H9 (cell line): Measurements from ENCODE around the gene TMA7. TPM values are rescaled to one million over a fixed set of nuclear protein-coding genes. Genes with fewer than 3 reads are reported as not detected.

Source experiments
- DNase-seq: peaks from one replicate; pipeline ENCODE4 v3.0.0-alpha.2; 2017
- H2AFZ ChIP-seq: one replicate; pipeline ENCODE4 v1.6.1; 2013; ENCODE audit warnings: mild to moderate bottlenecking, low read length, control low read depth, moderate library complexity
- H2AK5ac ChIP-seq: 2 replicates; pipeline ENCODE4 v1.6.1; 2013; ENCODE audit warnings: low read length, control low read depth, mixed read lengths; ENCODE audit not compliant: insufficient read length
- H2BK120ac ChIP-seq: one replicate; pipeline ENCODE4 v1.6.1; 2013; ENCODE audit warnings: low read depth, mild to moderate bottlenecking, low read length, control low read depth, inconsistent platforms; ENCODE audit not compliant: poor library complexity, severe bottlenecking
- H2BK12ac ChIP-seq: 2 replicates; pipeline ENCODE4 v1.6.1; 2013; ENCODE audit warnings: low read length, control low read depth, mixed read lengths, low read depth; ENCODE audit not compliant: insufficient read length
- H2BK15ac ChIP-seq: 2 replicates; pipeline ENCODE4 v1.6.1; 2013; ENCODE audit warnings: low read depth, low read length, control low read depth
- H2BK20ac ChIP-seq: one replicate; pipeline ENCODE4 v1.6.1; 2013; ENCODE audit warnings: low read depth, mild to moderate bottlenecking, low read length, control low read depth, inconsistent platforms; ENCODE audit not compliant: poor library complexity, severe bottlenecking
- H2BK5ac ChIP-seq: 2 replicates; pipeline ENCODE4 v1.6.1; 2013; ENCODE audit warnings: low read length, control low read depth, mixed read lengths; ENCODE audit not compliant: insufficient read length
- H3K14ac ChIP-seq: 2 replicates; pipeline ENCODE4 v1.6.1; 2013; ENCODE audit warnings: low read length, control low read depth; ENCODE audit not compliant: insufficient read depth
- H3K18ac ChIP-seq: 2 replicates; pipeline ENCODE4 v1.6.1; 2013; ENCODE audit warnings: low read depth, mild to moderate bottlenecking, mixed read lengths, low read length, control low read depth; ENCODE audit not compliant: insufficient read length
- H3K23ac ChIP-seq: 2 replicates; pipeline ENCODE4 v1.6.1; 2013; ENCODE audit warnings: low read length, control low read depth, mixed read lengths, low read depth; ENCODE audit not compliant: insufficient read length
- H3K23me2 ChIP-seq: 2 replicates; pipeline ENCODE4 v1.6.1; 2013; ENCODE audit warnings: low read depth, mild to moderate bottlenecking, mixed read lengths, low read length, control low read depth; ENCODE audit not compliant: insufficient read length, poor library complexity, severe bottlenecking
- H3K27ac ChIP-seq: 2 replicates; pipeline ENCODE4 v1.5.1; 2013; ENCODE audit warnings: low read length, control low read depth, mixed read lengths, low read depth; ENCODE audit not compliant: insufficient read length
- H3K27me3 ChIP-seq: 2 replicates; pipeline ENCODE4 v1.6.1; 2013; ENCODE audit warnings: low read length, control low read depth, inconsistent platforms; ENCODE audit not compliant: insufficient read depth
- H3K4ac ChIP-seq: 2 replicates; pipeline ENCODE4 v1.6.1; 2013; ENCODE audit warnings: low read depth, mild to moderate bottlenecking, control low read depth, inconsistent platforms, low read length, moderate library complexity
- H3K4me1 ChIP-seq: 2 replicates; pipeline ENCODE4 v1.6.1; 2013; ENCODE audit warnings: low read length, control low read depth, inconsistent platforms; ENCODE audit not compliant: insufficient read depth
- H3K4me2 ChIP-seq: 2 replicates; pipeline ENCODE4 v1.6.1; 2013; ENCODE audit warnings: low read length, control low read depth, mixed read lengths; ENCODE audit not compliant: insufficient read length, insufficient read depth
- H3K56ac ChIP-seq: 2 replicates; pipeline ENCODE4 v1.6.1; 2013; ENCODE audit warnings: low read depth, mild to moderate bottlenecking, mixed read lengths, low read length, control low read depth; ENCODE audit not compliant: insufficient read length
- H3K79me1 ChIP-seq: 2 replicates; pipeline ENCODE4 v1.6.1; 2013; ENCODE audit warnings: low read depth, mild to moderate bottlenecking, moderate library complexity, low read length, control low read depth, inconsistent platforms; ENCODE audit not compliant: insufficient read depth, poor library complexity, severe bottlenecking
- H3K79me2 ChIP-seq: 2 replicates; pipeline ENCODE4 v1.6.1; 2013; ENCODE audit warnings: low read length, control low read depth, inconsistent platforms; ENCODE audit not compliant: insufficient read depth
- H3K9ac ChIP-seq: 2 replicates; pipeline ENCODE4 v1.6.1; 2013; ENCODE audit warnings: low read length, control low read depth, mixed read lengths; ENCODE audit not compliant: insufficient read length; ENCODE audit errors: extremely low read depth
- H3K9me3 ChIP-seq: one replicate; pipeline ENCODE4 v1.6.1; 2013; ENCODE audit warnings: low read depth, low read length, inconsistent platforms; ENCODE audit not compliant: control insufficient read depth
- H3T11ph ChIP-seq: one replicate; pipeline ENCODE4 v1.6.1; 2013; ENCODE audit warnings: mild to moderate bottlenecking, low read length, control low read depth, inconsistent platforms
- H4K20me1 ChIP-seq: one replicate; pipeline ENCODE4 v1.6.1; 2013; ENCODE audit not compliant: control insufficient read depth, insufficient read length, insufficient read depth
- H4K5ac ChIP-seq: 2 replicates; pipeline ENCODE4 v1.6.1; 2013; ENCODE audit warnings: low read depth, mild to moderate bottlenecking, mixed read lengths, low read length, control low read depth; ENCODE audit not compliant: insufficient read length
- H4K8ac ChIP-seq: replicated peaks from 2 replicates; pipeline ENCODE4 v1.6.1; 2013; ENCODE audit warnings: low read length, control low read depth, mixed read lengths, low read depth; ENCODE audit not compliant: insufficient read length
- H4K91ac ChIP-seq: 2 replicates; pipeline ENCODE4 v1.6.1; 2013; ENCODE audit warnings: low read depth, mild to moderate bottlenecking, moderate library complexity, mixed read lengths, low read length, control low read depth; ENCODE audit not compliant: insufficient read length
- H3K27ac Mint-ChIP-seq, 3 experiments: 2 replicates in 2 of 3; 3 replicates in 1 of 3; pipeline ENCODE4 v1.8.0; 2020 to 2021; ENCODE audit warnings: mixed read lengths in 3 of 3, mild to moderate bottlenecking in 1 of 3, moderate library complexity in 1 of 3
- H3K27me3 Mint-ChIP-seq: 2 replicates; pipeline ENCODE4 v1.8.0; 2021; ENCODE audit warnings: low read depth, mild to moderate bottlenecking, moderate library complexity, mixed read lengths
- H3K36me3 Mint-ChIP-seq, 3 experiments: 2 replicates in 2 of 3; 3 replicates in 1 of 3; pipeline ENCODE4 v1.8.0; 2020 to 2021; ENCODE audit warnings: low read depth in 3 of 3, mixed read lengths in 3 of 3; ENCODE audit not compliant: insufficient read depth in 1 of 3
- H3K4me1 Mint-ChIP-seq, 2 experiments: 2 replicates each; pipeline ENCODE4 v1.8.0; 2020; ENCODE audit warnings: mixed read lengths in 2 of 2
- H3K4me3 Mint-ChIP-seq, 2 experiments: 2 replicates in 1 of 2; 3 replicates in 1 of 2; pipeline ENCODE4 v1.8.0; 2020 to 2021; ENCODE audit warnings: mild to moderate bottlenecking in 2 of 2, mixed read lengths in 2 of 2, moderate library complexity in 1 of 2
- H3K9me3 Mint-ChIP-seq, 2 experiments: 2 replicates in 1 of 2; 3 replicates in 1 of 2; pipeline ENCODE4 v1.8.0; 2020; ENCODE audit warnings: mild to moderate bottlenecking in 2 of 2, mixed read lengths in 2 of 2, moderate library complexity in 1 of 2
- CTCF ChIP-seq: fragments of 200-600 bp; sonication (generic); conservative IDR thresholded peaks from 3 replicates; pipeline ENCODE4 v1.8.0; 2021; ENCODE audit warnings: antibody characterized with exemption, mild to moderate bottlenecking
- WGBS: extraction: QIAGEN DNeasy Blood & Tissue Kit; methylation state at CpG from one replicate; pipeline ENCODE4 v1.1.7; 2013; ENCODE audit warnings: missing lambda C conversion rate, low lambda C conversion rate, mixed read lengths; ENCODE audit not compliant: insufficient read length; ENCODE audit errors: extremely low coverage; 5-methylcytosine and 5-hydroxymethylcytosine counted together
- total RNA-seq: library from RNA; stranded (reverse); gene quantifications from 2 replicates; pipeline ENCODE4 v1.2.1, GENCODE V29; 2021

The TMA7 gene
- total RNA-seq, 1 experiment from 2014 or later = 305 TPM

- Histone ChIP-seq H3K4me1 (no peaks in the 10 kb centered on the region), H4K8ac (no peak overlapping the region), H3K9me3 (no peaks in the 10 kb centered on the region), H3K14ac (no peak overlapping the region), H3T11ph (no peak overlapping the region), H3K79me1 (no peaks in the 10 kb centered on the region), H3K4me2 (no peak overlapping the region), H3K18ac (no peak overlapping the region), H2AFZ (no peak overlapping the region), H3K9ac (no peak overlapping the region), H3K4ac (no peak overlapping the region), H4K5ac (no peak overlapping the region), H2BK20ac (no peak overlapping the region), H2BK5ac (no peak overlapping the region), H2BK120ac (no peak overlapping the region), H3K56ac (no peak overlapping the region), H4K91ac (no peak overlapping the region), H2BK12ac (no peak overlapping the region), H3K27me3 (no peaks in the 10 kb centered on the region), H3K23me2 (no peaks in the 10 kb centered on the region), H2AK5ac (no peak overlapping the region), H2BK15ac (no peak overlapping the region), H3K79me2 (no peaks in the 10 kb centered on the region), H3K27ac (no peak overlapping the region), H4K20me1 (no peaks in the 10 kb centered on the region), H3K23ac (no peak overlapping the region)
- TF ChIP-seq CTCF = no peak
- Mint-ChIP-seq H3K27ac (peak overlapping the region in 1 of 3 experiments; percentile 91; a peak in 2 of 7 replicates), H3K36me3 (peaks cover 63 to 97% (median 93%) of the 10 kb centered on the region in 3 experiments), H3K4me3 (no peak overlapping the region), H3K27me3 (no peaks in the 10 kb centered on the region; the same call in 1 of the 2 replicates), H3K9me3 (no peaks in the 10 kb centered on the region), H3K4me1 (no peaks in the 10 kb centered on the region)
- DNase-seq = peak; percentile 25
- no CpG with 5 or more reads among the region's 31 CpGs for WGBS
These were observed 30.5 kb upstream of the TMA7 start for GRCh38 chr3:48409291-48410201.
